HG03108 (cell line): ENCODE results near the gene GLB1L3.

Experiments
- ATAC-seq: cut with Tn5 transposase; IDR thresholded peaks from one replicate; pipeline ENCODE4 v1.9.1; 2021; ENCODE audit warnings: moderate library complexity; ENCODE audit not compliant: unreplicated experiment

GLB1L3 gene

GRCh38 chr11:134358856-134359490, 82.8 kb downstream of the GLB1L3 start:
- no peak for ATAC-seq

DNA sequence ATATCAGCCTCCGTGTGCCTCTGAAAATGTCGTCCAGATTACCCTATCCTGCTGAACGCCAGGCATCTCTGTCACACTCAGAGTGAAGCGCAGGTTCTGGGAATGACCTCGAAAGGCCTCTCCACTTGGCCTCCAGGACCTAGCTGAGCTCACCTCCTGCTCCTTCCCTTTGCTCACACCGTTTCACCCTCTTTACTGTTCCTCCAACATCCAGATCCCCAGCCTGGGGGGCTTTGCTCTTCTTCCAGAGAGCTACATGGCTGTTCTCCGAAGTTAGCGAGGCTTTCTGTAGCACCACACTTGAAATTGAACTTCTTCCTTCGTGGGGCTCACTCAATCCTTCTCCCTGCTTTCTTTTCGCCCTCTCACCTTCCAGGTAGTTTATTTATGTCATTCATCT, 83.5 kb downstream of the GLB1L3 start:
- ATAC-seq: no peak

GRCh38 chr11:134360050-134360835, 84.1 kb downstream of the GLB1L3 start:
- ATAC-seq: peak; percentile 78

- ATAC-seq: no peak
Measured at GRCh38 chr11:134361661-134362060, 85.5 kb downstream of the GLB1L3 start.

GRCh38 chr11:134362192-134362901, 86.2 kb downstream of the GLB1L3 start:
- ATAC-seq: no peak

DNA sequence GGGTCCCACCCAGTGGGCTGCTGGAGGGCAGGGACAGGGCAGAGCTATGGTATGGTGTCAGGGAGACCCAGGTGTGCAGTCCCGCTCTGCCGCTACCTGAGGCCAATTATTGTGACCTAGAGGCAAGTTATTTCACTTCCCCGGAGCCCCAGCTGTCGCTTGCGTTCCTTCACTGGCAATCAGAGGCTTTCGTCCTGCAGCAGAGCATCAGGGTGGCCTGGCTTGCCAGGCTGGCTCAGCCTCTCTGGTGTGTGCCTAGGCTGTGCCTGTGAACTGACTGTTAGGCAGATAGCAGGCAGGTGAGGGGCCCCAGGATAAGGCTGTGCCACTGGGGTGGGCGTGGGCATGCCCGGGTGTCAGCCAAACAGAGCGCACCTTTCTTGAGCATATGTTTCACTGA, 87.0 kb downstream of the GLB1L3 start:
- no peak for ATAC-seq

- no peak for ATAC-seq
Measured at GRCh38 chr11:134363592-134363991, 87.4 kb downstream of the GLB1L3 start.

DNA sequence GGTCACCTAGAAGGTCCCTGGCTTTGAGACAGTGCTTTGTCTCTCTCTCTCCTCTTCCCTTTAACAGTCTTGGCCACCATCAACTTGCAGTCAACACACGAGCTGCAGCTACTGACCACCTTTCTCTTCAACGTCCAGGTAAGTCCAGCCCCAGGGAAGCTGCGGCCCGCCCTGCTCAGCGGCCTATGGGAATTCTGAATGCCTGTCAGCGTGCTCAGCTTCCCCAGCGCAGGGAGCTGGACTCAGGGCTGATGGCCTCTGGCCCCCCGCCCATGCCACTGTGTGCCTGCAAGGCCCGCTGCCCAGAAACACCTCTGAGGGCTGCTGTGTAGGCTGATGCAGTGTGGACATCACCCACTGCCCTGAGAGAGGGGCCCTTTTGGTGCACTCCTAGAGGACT, 88.1 kb downstream of the GLB1L3 start:
- no peak for ATAC-seq

- ATAC-seq: no peak
Measured at GRCh38 chr11:134365011-134365925, 89.1 kb downstream of the GLB1L3 start.

- ATAC-seq: no peak
Measured at GRCh38 chr11:134366254-134366653, 90.1 kb downstream of the GLB1L3 start.

GRCh38 chr11:134367781-134368180, 91.6 kb downstream of the GLB1L3 start:
- no peak for ATAC-seq
